ENCODE data around the gene FRS2. TPM values are rescaled to one million over a fixed set of nuclear protein-coding genes. Genes with fewer than 3 reads are reported as not detected.
"Not testable (repeated sequence)": the region's sequence is repeated elsewhere in the genome, so short reads cannot be mapped to it uniquely, and the experiment has no call there.

The FRS2 gene
- total RNA-seq, 2 experiments from 2014 or later, result 12.8 to 15.1 TPM

DNA sequence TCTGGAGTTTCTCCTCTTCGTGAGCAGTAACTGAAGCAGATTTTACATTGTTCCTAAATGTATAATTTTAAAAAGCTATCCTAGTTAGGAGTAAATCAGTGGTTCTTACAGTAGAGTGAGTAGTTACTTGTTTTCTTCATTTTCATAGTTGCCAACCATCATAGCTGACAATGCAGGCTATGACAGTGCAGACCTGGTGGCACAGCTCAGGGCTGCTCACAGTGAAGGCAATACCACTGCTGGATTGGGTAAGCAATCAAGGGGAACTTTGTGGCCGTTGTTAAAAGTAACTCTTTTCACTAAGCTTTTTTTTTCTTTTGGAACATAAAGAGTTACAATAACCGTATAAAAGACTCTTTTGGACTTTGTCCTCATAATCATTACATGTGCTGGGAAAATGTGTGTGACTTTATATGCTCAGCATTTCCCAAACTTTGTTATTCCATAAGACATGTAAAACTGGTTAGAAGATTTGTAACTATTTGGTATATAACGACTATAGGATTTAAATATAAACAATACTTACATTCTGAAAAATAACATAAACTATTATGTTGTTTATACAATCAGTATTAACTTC lies 128.1 kb downstream of the FRS2 start:
- H3K36me3 Mint-ChIP-seq (ENCODE audit: low read depth), result peaks cover 78% of the 10 kb centered on the region
- peaks cover 6% of the 10 kb centered on the region for H3K4me1 Mint-ChIP-seq
- ChIA-PET POLR2A (interaction anchor here (0.8 to 1.3 kb wide), 2 partner anchors 9 to 12 kb away, joined by 3 read pairs; no protein-coding TSS in a partner anchor), CTCF (interaction anchor here (1.1 kb wide), 1 partner anchor 28 kb away, joined by 4 read pairs; no protein-coding TSS in a partner anchor)
- H3K4me3 Mint-ChIP-seq, result no peak overlapping the region
- H3K27me3 Mint-ChIP-seq, result no peaks in the 10 kb centered on the region
- H3K9me3 Mint-ChIP-seq, result no peaks in the 10 kb centered on the region
- no peak for DNase-seq
- no peak overlapping the region for H3K27ac Mint-ChIP-seq

DNA sequence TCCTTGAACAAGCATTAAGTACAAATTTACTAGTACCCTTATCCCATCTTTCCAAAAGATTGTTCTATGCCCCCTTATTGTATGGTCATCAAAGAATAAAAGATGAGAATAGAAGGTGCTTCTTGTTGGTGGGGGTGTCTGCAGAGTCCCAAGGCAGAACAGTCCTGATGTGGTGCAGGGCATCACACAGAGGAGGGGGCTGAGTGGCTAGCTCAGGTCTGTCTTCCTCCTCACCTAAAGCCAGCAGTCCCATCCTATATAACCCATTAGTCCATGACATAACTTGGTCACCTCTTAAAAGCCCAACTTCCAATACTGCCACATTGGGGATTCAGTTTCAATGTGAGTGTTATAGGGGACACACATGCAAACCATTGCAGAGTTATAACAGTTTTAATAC lies 130.6 kb downstream of the FRS2 start:
- CTCF ChIA-PET, result interaction anchor here (0.8 to 1.3 kb wide), 2 partner anchors 39 to 244 kb away, joined by 3 to 8 read pairs; no protein-coding TSS in a partner anchor

DNA sequence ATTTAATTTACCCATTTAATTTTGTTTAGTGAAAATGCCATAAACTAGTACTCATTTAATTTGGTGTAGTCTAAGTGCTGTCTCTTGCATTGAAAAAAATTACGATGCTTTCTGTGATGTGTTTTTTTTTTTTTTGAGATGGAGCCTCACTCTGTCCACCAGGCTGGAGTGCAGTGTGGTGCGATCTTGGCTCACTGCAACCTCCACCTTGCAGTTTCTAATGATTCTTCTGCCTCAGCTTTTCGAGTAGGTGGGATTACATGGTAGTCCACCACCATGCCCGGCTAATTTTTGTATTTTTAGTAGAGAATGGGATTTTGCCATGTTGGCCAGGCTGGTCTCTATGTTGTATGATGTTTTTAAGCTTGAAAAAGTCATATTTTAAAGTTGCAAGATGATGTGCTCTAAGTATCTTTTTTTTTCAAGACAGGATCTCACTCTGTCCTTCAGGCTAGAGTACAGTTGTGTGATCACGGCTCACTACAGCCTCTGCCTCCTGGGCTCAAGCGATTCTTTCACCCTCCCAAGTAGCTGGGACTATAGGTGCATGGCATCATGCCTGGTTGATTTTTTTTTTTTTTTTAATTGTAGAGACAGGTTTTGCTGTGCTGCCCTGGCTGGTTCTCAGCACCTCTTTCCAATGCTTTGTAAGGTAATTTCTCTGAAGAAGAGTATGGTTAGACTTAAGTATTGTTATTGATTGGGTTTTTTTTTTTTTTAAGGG lies 131.9 kb downstream of the FRS2 start:
- CTCF ChIA-PET, result no interaction called here

More for the DNA sequence above, 130.6 kb downstream of the FRS2 start:
- no peak overlapping the region for H3K27ac Mint-ChIP-seq
- POLR2A ChIA-PET, result no interaction called here
- H3K36me3 Mint-ChIP-seq (ENCODE audit: low read depth), result peaks cover 63% of the 10 kb centered on the region
- no peaks in the 10 kb centered on the region for H3K27me3 Mint-ChIP-seq
- no peak overlapping the region for H3K4me3 Mint-ChIP-seq
- no peak for DNase-seq
- no peaks in the 10 kb centered on the region for H3K9me3 Mint-ChIP-seq
- H3K4me1 Mint-ChIP-seq, result peaks cover 4% of the 10 kb centered on the region

DNA sequence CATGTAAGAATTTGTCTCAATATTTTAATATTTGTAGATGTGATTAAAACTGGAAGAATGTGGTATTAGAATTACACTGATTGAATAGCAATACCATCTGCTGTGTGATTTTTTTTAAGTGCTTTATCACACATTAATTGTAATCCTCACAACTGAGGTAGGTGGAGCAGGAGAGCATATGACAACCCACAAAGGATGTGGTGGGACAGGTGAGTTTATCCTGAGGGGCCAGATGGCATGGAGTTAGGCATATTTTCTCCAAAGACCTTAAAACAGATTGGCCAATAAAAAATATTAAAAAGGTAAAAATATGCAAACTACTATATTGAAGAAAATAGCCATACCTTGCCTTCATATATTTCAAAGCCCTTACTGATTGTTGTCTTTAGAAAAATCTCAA lies 132.8 kb downstream of the FRS2 start:
- no peaks in the 10 kb centered on the region for H3K4me1 Mint-ChIP-seq
- DNase-seq, result no peak
- H3K4me3 Mint-ChIP-seq, result no peak overlapping the region
- no peaks in the 10 kb centered on the region for H3K27me3 Mint-ChIP-seq
- ChIA-PET POLR2A (no interaction called here), CTCF (no interaction called here)
- no peaks in the 10 kb centered on the region for H3K9me3 Mint-ChIP-seq
- peaks cover 45% of the 10 kb centered on the region for H3K36me3 Mint-ChIP-seq (ENCODE audit: low read depth)
- no peak overlapping the region for H3K27ac Mint-ChIP-seq

More for the DNA sequence above, 131.9 kb downstream of the FRS2 start:
- peaks cover under 1% of the 10 kb centered on the region for H3K4me1 Mint-ChIP-seq
- H3K27ac Mint-ChIP-seq, result no peak overlapping the region
- DNase-seq, result no peak
- no peak overlapping the region for H3K4me3 Mint-ChIP-seq
- peaks cover 52% of the 10 kb centered on the region for H3K36me3 Mint-ChIP-seq (ENCODE audit: low read depth)
- POLR2A ChIA-PET, result no interaction called here
- H3K9me3 Mint-ChIP-seq, result no peaks in the 10 kb centered on the region
- H3K27me3 Mint-ChIP-seq, result no peaks in the 10 kb centered on the region

DNA sequence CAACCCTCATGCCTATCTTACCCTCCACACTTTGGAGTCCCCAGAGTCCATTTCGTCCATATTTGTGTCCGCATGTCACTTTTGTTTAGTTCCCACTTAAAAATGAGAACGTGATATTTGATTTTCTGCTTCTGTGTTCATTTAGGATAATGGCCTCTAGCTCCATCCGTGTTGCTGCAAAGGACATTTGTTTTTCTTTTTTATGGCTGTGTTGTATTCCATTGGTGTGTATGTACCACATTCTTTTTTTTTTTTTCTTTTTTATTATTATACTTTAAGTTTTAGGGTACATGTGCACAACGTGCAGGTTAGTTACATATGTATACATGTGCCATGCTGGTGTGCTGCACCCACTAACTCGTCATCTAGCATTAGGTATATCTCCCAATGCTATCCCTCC lies 133.4 kb downstream of the FRS2 start:
- H3K27me3 Mint-ChIP-seq, CTCF ChIA-PET: not testable (repeated sequence)

DNA sequence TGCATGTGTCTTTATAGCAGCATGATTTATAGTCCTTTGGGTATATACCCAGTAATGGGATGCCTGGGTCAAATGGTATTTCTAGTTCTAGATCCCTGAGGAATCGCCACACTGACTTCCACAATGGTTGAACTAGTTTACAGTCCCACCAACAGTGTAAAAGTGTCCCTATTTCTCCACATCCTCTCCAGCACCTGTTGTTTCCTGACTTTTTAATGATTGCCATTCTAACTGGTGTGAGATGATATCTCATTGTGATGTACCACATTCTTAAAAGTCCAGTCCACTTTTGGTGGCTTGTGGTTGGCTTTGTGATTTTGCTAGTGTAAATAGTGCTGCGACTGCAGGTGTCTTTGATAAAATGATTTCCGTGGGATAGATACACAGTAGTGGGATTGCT lies 134.1 kb downstream of the FRS2 start:
- H3K27me3 Mint-ChIP-seq, H3K4me3 Mint-ChIP-seq, H3K4me1 Mint-ChIP-seq, H3K27ac Mint-ChIP-seq, CTCF ChIA-PET, H3K9me3 Mint-ChIP-seq, POLR2A ChIA-PET, DNase-seq: not testable (repeated sequence)
- peaks cover 35% of the 10 kb centered on the region for H3K36me3 Mint-ChIP-seq (ENCODE audit: low read depth)

More for the DNA sequence above, 133.4 kb downstream of the FRS2 start:
- POLR2A ChIA-PET, H3K27ac Mint-ChIP-seq, H3K4me1 Mint-ChIP-seq, DNase-seq, H3K4me3 Mint-ChIP-seq, H3K9me3 Mint-ChIP-seq: not testable (repeated sequence)
- peaks cover 40% of the 10 kb centered on the region for H3K36me3 Mint-ChIP-seq (ENCODE audit: low read depth)

DNA sequence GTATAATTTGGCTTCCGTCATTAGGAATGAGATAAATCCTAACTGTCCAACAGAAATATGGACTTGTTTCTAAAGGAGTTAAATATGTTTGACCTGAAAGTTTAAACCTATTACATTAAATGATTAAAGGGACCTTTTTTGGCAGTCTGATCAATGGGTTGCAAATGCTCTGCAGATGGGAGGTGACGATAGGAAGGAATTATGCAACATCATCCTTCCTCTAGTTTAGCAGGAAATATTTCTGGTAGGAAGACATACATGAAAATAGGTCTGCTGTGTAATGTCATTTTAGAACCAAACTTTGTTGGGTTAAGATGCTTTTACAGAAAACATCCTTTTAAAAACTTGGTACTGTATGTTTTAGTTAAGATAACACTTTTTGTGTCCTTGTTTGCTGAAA lies 137.9 kb downstream of the FRS2 start:
- Mint-ChIP-seq H3K36me3 (ENCODE audit: low read depth) (peaks cover 5% of the 10 kb centered on the region), H3K27me3 (no peaks in the 10 kb centered on the region), H3K9me3 (no peaks in the 10 kb centered on the region), H3K4me3 (no peak overlapping the region), H3K4me1 (no peaks in the 10 kb centered on the region), H3K27ac (no peak overlapping the region)
- DNase-seq, result no peak
- ChIA-PET POLR2A (no interaction called here), CTCF (interaction anchor here (1.0 kb wide), 1 partner anchor 31 kb away, joined by 3 read pairs; no protein-coding TSS in a partner anchor)

DNA sequence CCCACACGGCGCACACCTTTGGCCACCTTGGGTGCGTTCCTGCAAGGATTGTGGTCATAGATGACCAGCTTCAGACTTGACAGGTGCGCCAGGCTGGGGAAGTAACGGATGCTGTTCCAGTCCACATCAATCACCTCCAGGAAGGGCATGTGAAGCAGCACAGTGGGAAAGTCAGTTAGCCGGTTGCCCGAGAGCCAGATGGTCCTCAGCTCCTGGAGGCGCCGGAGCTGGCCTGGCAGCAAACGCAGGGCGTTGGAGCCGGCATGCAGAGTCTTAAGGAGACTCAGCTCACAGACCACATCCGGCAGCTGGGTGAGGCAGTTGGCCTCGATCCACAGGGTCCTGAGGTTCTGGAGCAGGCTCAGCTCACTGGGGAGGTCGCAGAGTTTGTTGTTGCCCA lies 139.9 kb downstream of the FRS2 start:
- Mint-ChIP-seq H3K9me3 (no peaks in the 10 kb centered on the region), H3K27me3 (peaks cover 6% of the 10 kb centered on the region), H3K4me1 (no peaks in the 10 kb centered on the region), H3K27ac (no peak overlapping the region), H3K4me3 (no peak overlapping the region), H3K36me3 (ENCODE audit: low read depth) (no peaks in the 10 kb centered on the region)
- ChIA-PET CTCF (interaction anchor here (0.6 to 2.0 kb wide), 4 partner anchors 21 to 780 kb away, joined by 3 to 9 read pairs (median 3); no protein-coding TSS in a partner anchor), POLR2A (no interaction called here)
- DNase-seq, result no peak

DNA sequence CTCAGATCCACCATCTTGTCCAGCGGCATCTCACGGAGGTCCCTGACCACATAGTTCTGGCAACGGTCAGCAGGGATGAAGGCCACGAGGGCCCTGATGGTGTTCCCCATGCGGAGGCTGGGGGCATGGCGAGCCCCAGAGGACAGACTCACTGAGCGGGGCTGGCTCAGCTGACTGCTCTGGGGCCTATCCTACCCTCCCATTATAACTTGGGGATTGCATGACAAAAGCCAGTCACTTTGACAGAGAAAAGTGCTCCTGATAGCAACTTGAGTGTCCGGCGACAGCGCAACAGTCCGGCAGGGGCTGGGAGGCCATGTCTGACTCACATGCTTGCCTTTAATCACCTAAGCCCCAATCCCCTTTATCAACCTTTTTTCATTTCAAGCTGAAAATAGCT lies 140.5 kb downstream of the FRS2 start, which contains the start of gene LRRC10:
Gene LRRC10 (minus strand): TSS at position 179 of the 400 bp plus-strand sequence. CDS start 69 bp downstream, at position 110.
- ChIA-PET CTCF (interaction anchor here (0.6 to 3.1 kb wide), 5 partner anchors 20 to 781 kb away, joined by 3 to 9 read pairs (median 3); no protein-coding TSS in a partner anchor), POLR2A (no interaction called here)
- H3K9me3 Mint-ChIP-seq, result no peaks in the 10 kb centered on the region
- DNase-seq, result no peak
- no peaks in the 10 kb centered on the region for H3K36me3 Mint-ChIP-seq (ENCODE audit: low read depth)
- H3K27me3 Mint-ChIP-seq, result peaks cover 6% of the 10 kb centered on the region
- H3K27ac Mint-ChIP-seq, result no peak within 1 kb of the TSS
- no peaks in the 10 kb centered on the region for H3K4me1 Mint-ChIP-seq
- no peak within 1 kb of the TSS for H3K4me3 Mint-ChIP-seq

DNA sequence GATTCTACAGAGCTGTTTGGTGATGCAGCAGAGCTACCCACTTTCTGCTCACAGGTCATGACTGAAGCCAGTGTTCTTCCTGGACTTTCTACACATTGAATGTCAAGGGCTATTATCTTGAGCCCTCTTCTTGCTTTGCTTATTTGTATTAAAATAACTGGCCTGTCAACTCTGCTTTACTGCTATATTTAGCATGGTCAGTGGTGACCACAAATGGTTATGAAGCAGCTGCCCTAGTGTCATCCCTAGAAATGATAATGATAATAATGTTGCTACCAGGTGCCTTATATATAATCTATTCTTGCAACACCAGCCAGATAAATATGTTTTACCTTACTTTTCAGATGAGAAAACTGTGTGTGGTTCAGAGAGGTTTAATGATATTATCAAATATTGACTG lies 143.2 kb downstream of the FRS2 start:
- Mint-ChIP-seq H3K4me1 (no peaks in the 10 kb centered on the region), H3K36me3 (ENCODE audit: low read depth) (no peaks in the 10 kb centered on the region), H3K9me3 (no peaks in the 10 kb centered on the region), H3K27ac (no peak overlapping the region), H3K27me3 (peaks cover 6% of the 10 kb centered on the region), H3K4me3 (no peak overlapping the region)
- no peak for DNase-seq
- ChIA-PET POLR2A (no interaction called here), CTCF (interaction anchor here (3.1 kb wide), 1 partner anchor 27 kb away, joined by 7 read pairs; no protein-coding TSS in a partner anchor)

DNA sequence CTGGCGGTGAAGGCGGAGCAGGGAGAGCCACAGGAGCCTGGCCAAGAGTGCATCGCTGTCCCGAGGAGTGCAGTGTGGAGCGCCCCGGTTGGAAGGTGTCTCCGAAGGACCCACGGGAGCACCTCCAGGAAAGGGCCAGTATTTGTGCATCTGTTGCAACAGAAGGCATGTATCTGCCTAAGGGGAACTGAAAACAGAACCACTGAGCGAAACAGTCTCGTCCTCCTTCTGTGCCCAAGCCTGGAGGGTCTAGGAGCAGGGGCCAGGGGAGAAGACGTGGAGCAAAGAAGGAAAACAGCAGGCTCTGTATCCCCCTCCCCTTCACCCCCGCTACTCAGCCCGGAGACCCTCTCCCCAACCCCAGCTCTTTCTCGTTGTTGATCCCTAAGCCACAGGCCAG lies 145.8 kb downstream of the FRS2 start:
- Mint-ChIP-seq H3K27me3 (peaks cover 8% of the 10 kb centered on the region), H3K36me3 (ENCODE audit: low read depth) (no peaks in the 10 kb centered on the region), H3K9me3 (no peaks in the 10 kb centered on the region), H3K4me1 (no peaks in the 10 kb centered on the region), H3K27ac (no peak overlapping the region), H3K4me3 (no peak overlapping the region)
- no peak for DNase-seq
- POLR2A ChIA-PET, result no interaction called here
- CTCF ChIA-PET, result no interaction called here

DNA sequence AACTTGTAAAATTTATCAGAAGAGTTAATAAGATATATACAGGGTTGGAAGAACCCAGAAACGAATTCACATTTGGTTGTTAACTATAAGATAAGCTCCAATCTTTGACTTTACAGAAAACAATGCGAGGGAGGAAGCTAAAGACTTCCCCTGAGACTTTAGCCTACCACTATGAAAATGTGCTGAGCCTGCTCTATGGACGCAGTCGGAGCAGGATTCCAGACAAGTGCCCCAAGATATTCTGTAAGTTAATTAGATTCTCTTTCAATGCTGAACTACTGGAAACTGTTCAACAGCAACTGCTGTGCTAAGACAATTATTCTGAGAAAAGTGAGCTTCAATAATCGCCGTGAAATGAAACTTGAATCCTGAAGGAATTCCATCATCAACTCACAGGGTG lies 148.9 kb downstream of the FRS2 start:
- H3K4me3 Mint-ChIP-seq, result no peak overlapping the region
- peaks cover 7% of the 10 kb centered on the region for H3K27me3 Mint-ChIP-seq
- no peaks in the 10 kb centered on the region for H3K36me3 Mint-ChIP-seq (ENCODE audit: low read depth)
- ChIA-PET POLR2A (no interaction called here), CTCF (interaction anchor here (1.1 to 1.2 kb wide), 2 partner anchors 20 to 1461 kb away, joined by 3 read pairs; no protein-coding TSS in a partner anchor)
- no peaks in the 10 kb centered on the region for H3K9me3 Mint-ChIP-seq
- H3K4me1 Mint-ChIP-seq, result no peaks in the 10 kb centered on the region
- no peak overlapping the region for H3K27ac Mint-ChIP-seq
- no peak for DNase-seq

DNA sequence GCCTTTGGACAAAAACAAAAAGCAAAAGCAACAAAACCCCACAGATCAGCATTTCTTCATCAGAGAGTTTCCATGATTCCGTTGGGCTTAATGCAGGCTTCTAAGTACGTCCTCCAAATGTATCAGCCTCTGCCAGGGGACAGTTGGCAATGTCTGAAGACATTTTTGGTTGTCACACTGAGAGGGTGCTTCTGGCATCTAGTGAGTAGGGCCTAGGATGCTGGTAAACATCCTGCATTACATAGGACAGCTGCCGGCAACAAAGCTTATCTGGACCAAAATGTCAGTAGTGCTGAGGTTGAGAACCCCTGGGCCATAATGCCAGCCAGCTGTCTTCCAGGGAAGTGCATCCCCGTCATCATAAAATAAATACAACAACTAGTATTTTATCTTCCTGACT lies 149.9 kb downstream of the FRS2 start:
- Mint-ChIP-seq H3K4me3 (no peak overlapping the region), H3K27me3 (peaks cover 7% of the 10 kb centered on the region), H3K27ac (no peak overlapping the region), H3K4me1 (no peaks in the 10 kb centered on the region), H3K36me3 (ENCODE audit: low read depth) (no peaks in the 10 kb centered on the region), H3K9me3 (no peaks in the 10 kb centered on the region)
- CTCF ChIA-PET, result no interaction called here
- POLR2A ChIA-PET, result no interaction called here
- DNase-seq, result no peak

Measured in activated CD4-positive, alpha-beta memory T cell treated with anti-CD3 and anti-CD28 coated beads, Interleukin-2, amount 10 ng/mL, durations not matched to agents 7 days and 5 days (primary cell).